ENCODE data around the gene GNAZ. TPM values are rescaled to one million over a fixed set of nuclear protein-coding genes. Genes with fewer than 3 reads are reported as not detected.

The GNAZ gene
- polyA plus RNA-seq, 1 donor (not counting 4 experiments of a cell fraction or from before 2014, with no cell fraction given), result 0.03 TPM

GRCh38 chr22:23107487-23108248, 37.3 kb downstream of the GNAZ start:
- Histone ChIP-seq H3K4me2 (ENCODE audit: control insufficient read depth, extremely low read depth, insufficient read depth, low read depth, low read length) (no peak overlapping the region), H3K79me2 (ENCODE audit: control insufficient read depth, insufficient read depth, low read length) (no peaks in the 10 kb centered on the region), H3K27ac (ENCODE audit: control insufficient read depth, insufficient read depth, low read length) (no peak overlapping the region), H3K4me1 (ENCODE audit: control insufficient read depth, extremely low read depth, insufficient read depth, low read length) (no peaks in the 10 kb centered on the region), H3K36me3 (ENCODE audit: control insufficient read depth in 2 of 2, extremely low read depth in 1 of 2, insufficient read depth in 2 of 2, low read length in 2 of 2) (no peaks in the 10 kb centered on the region), H3K9me1 (ENCODE audit: control insufficient read depth, extremely low read depth, insufficient read depth, low read length) (no peaks in the 10 kb centered on the region), H3K9ac (ENCODE audit: control insufficient read depth, extremely low read depth, insufficient read depth, low read length) (no peak overlapping the region), H2AFZ (ENCODE audit: control insufficient read depth, low read length) (no peak overlapping the region), H3K9me3 (ENCODE audit: control insufficient read depth, low read depth, low read length) (no peaks in the 10 kb centered on the region), H3K4me3 (ENCODE audit: control insufficient read depth in 2 of 3, extremely low read depth in 1 of 3, insufficient read depth in 2 of 3, low read depth in 1 of 3, low read length in 3 of 3) (no peak overlapping the region), H3K27me3 (ENCODE audit: control insufficient read depth, extremely low read depth, insufficient read depth, low read length) (no peaks in the 10 kb centered on the region), H4K20me1 (ENCODE audit: control insufficient read depth, extremely low read depth, insufficient read depth, low read length) (no peaks in the 10 kb centered on the region)
- dilution Hi-C loops (cut with MboI; ENCODE audit: extremely low pct_ligation_motif_present, low sequenced_read_pairs), result no loop called here
- FAIRE-seq, result no peak
- TF ChIP-seq EZH2 (IDR thresholded peaks at IDR 0.05; ENCODE audit: low read length), result no peak
- TF ChIP-seq CTCF (optimal IDR thresholded peaks at IDR 0.05 in 1 of 3, IDR thresholded peaks at IDR 0.05 in 1 of 3, conservative IDR thresholded peaks at IDR 0.05 in 1 of 3; ENCODE audit: extremely low read depth in 1 of 3, insufficient read depth in 2 of 3, low read length in 3 of 3), result no peak
- no peak for DNase-seq (ENCODE audit: low read depth, low spot score)

GRCh38 chr22:23108249-23109078, 38.1 kb downstream of the GNAZ start:
- no peak overlapping the region for H2AFZ ChIP-seq (ENCODE audit: control insufficient read depth, low read length)
- dilution Hi-C loops (cut with MboI; ENCODE audit: extremely low pct_ligation_motif_present, low sequenced_read_pairs), result no loop called here
- no peaks in the 10 kb centered on the region for H3K9me1 ChIP-seq (ENCODE audit: control insufficient read depth, extremely low read depth, insufficient read depth, low read length)
- H3K27me3 ChIP-seq (ENCODE audit: control insufficient read depth, extremely low read depth, insufficient read depth, low read length), result no peaks in the 10 kb centered on the region
- H3K4me1 ChIP-seq (ENCODE audit: control insufficient read depth, extremely low read depth, insufficient read depth, low read length), result no peaks in the 10 kb centered on the region
- DNase-seq (ENCODE audit: low read depth, low spot score) (no peak), FAIRE-seq (no peak)
- H3K79me2 ChIP-seq (ENCODE audit: control insufficient read depth, insufficient read depth, low read length), result no peaks in the 10 kb centered on the region
- no peak overlapping the region for H3K4me3 ChIP-seq (ENCODE audit: control insufficient read depth in 2 of 3, extremely low read depth in 1 of 3, insufficient read depth in 2 of 3, low read depth in 1 of 3, low read length in 3 of 3)
- no peaks in the 10 kb centered on the region for H3K36me3 ChIP-seq (ENCODE audit: control insufficient read depth in 2 of 2, extremely low read depth in 1 of 2, insufficient read depth in 2 of 2, low read length in 2 of 2)
- no peak overlapping the region for H3K27ac ChIP-seq (ENCODE audit: control insufficient read depth, insufficient read depth, low read length)
- no peaks in the 10 kb centered on the region for H3K9me3 ChIP-seq (ENCODE audit: control insufficient read depth, low read depth, low read length)
- no peak for TF ChIP-seq EZH2 (IDR thresholded peaks at IDR 0.05; ENCODE audit: low read length)
- TF ChIP-seq CTCF (optimal IDR thresholded peaks at IDR 0.05 in 1 of 3, IDR thresholded peaks at IDR 0.05 in 1 of 3, conservative IDR thresholded peaks at IDR 0.05 in 1 of 3; ENCODE audit: extremely low read depth in 1 of 3, insufficient read depth in 2 of 3, low read length in 3 of 3), result no peak
- no peaks in the 10 kb centered on the region for H4K20me1 ChIP-seq (ENCODE audit: control insufficient read depth, extremely low read depth, insufficient read depth, low read length)
- H3K9ac ChIP-seq (ENCODE audit: control insufficient read depth, extremely low read depth, insufficient read depth, low read length), result no peak overlapping the region
- H3K4me2 ChIP-seq (ENCODE audit: control insufficient read depth, extremely low read depth, insufficient read depth, low read depth, low read length), result no peak overlapping the region

Measured in keratinocyte (primary cell).